Tibial artery (tissue), 4 donors: Measurements from ENCODE around the gene B4GALNT1.

ENCODE experiments used
- DNase-seq, 2 donors: peaks; one replicate each; pipeline ENCODE4 v3.0.0-alpha.2; 2019
- H3K27ac ChIP-seq, 2 donors: fragments of 200-600 bp; sonication (generic) in 1 of 2; 1 replicate in 1 of 2; 2 replicates in 1 of 2; pipeline ENCODE4 v1.5.1; 2018 to 2019; ENCODE audit warnings: mild to moderate bottlenecking in 1 of 2
- H3K27me3 ChIP-seq, 2 donors: fragments of 200-600 bp; sonication (generic) in 1 of 2; one replicate each; pipeline versions ENCODE4 v1.5.1 to v1.6.0; 2016 to 2019
- H3K36me3 ChIP-seq, 3 donors: fragments of 200-600 bp; sonication (generic) in 2 of 3; one replicate each; pipeline ENCODE4 v1.5.1; 2016 to 2019; ENCODE audit warnings: mild to moderate bottlenecking in 2 of 3
- H3K4me1 ChIP-seq, 4 donors: fragments of 200-600 bp; sonication (generic) in 2 of 4; 1 replicate in 3 of 4; 2 replicates in 1 of 4; pipeline ENCODE4 v1.5.1; 2016 to 2019
- H3K4me3 ChIP-seq, 2 donors: fragments of 200-600 bp; sonication (generic) in 1 of 2; 1 replicate in 1 of 2; 2 replicates in 1 of 2; pipeline ENCODE4 v1.5.1; 2018 to 2019; ENCODE audit warnings: mild to moderate bottlenecking in 2 of 2
- H3K9me3 ChIP-seq, 3 donors: fragments of 200-600 bp; sonication (generic) in 1 of 3; one replicate each; pipeline ENCODE4 v1.5.1; 2016 to 2019
- CTCF ChIP-seq, 2 experiments: fragments of 200-600 bp in 1 of 2; fragments of 450-650 bp in 1 of 2; IDR thresholded peaks; one replicate each; pipeline ENCODE4 v1.5.1; 2017 to 2019; ENCODE audit warnings: antibody characterized with exemption in 2 of 2, mild to moderate bottlenecking in 1 of 2, moderate library complexity in 1 of 2
- intact Hi-C: fragments of 100-400 bp; cut with DNase I; formaldehyde crosslinking; loops from one replicate; pipeline ENCODE4 v1.15.0; 2023; ENCODE audit warnings: low total_unique reads

Gene B4GALNT1

GRCh38 chr12:57577981-57578758, 54.8 kb downstream of the B4GALNT1 start:
- Histone ChIP-seq H3K36me3 (peaks cover 0 to 7% (median 0%) of the 10 kb centered on the region in 3 donors), H3K4me1 (no peaks in the 10 kb centered on the region), H3K27me3 (peaks cover 0 to 3% of the 10 kb centered on the region in 2 donors), H3K9me3 (no peaks in the 10 kb centered on the region), H3K4me3 (no peak overlapping the region), H3K27ac (no peak overlapping the region)
- DNase-seq: no peak
- intact Hi-C loops: no loop called here
- TF ChIP-seq CTCF (IDR thresholded peaks at IDR 0.05): no peak

GRCh38 chr12:57576613-57577160, 56.3 kb downstream of the B4GALNT1 start:
- H3K4me1 ChIP-seq: no peaks in the 10 kb centered on the region
- H3K27me3 ChIP-seq: no peaks in the 10 kb centered on the region
- H3K9me3 ChIP-seq: no peaks in the 10 kb centered on the region
- DNase-seq: no peak
- H3K27ac ChIP-seq: no peak overlapping the region
- no peak for TF ChIP-seq CTCF (IDR thresholded peaks at IDR 0.05)
- intact Hi-C loops: no loop called here
- no peak overlapping the region for H3K4me3 ChIP-seq
- H3K36me3 ChIP-seq: peaks cover 0 to 7% (median 0%) of the 10 kb centered on the region in 3 donors
